Activated gamma-delta T cell treated with anti-CD3 and anti-CD28 coated beads, Interleukin-2, amount 50 U/mL, for 16 hours (primary cell): ENCODE results near the gene TPR.
A peak's percentile ranks its signal among the peaks of the same experiment; 100 is the strongest.
"Not testable (repeated sequence)": the region's sequence is repeated elsewhere in the genome, so short reads cannot be mapped to it uniquely, and the experiment has no call there.

ENCODE experiments used
- DNase-seq: peaks from one replicate; pipeline ENCODE4 v3.0.0-alpha.2; 2020; ENCODE audit warnings: low read depth

TPR gene

GRCh38 chr1:186375152-186375928, at the start of gene TPR, which contains the start of gene ODR4:
Gene TPR (minus strand): TSS chr1:186375253. CDS start chr1:186375028, 225 bp downstream.
Gene ODR4 (plus strand): TSS chr1:186375838. CDS start chr1:186379786, 3,948 bp downstream.
- peak; percentile 96 for DNase-seq

- no peak for DNase-seq
Measured at GRCh38 chr1:186424539-186424938, 49.5 kb upstream of the TPR start.

GRCh38 chr1:186421446-186421845, 46.4 kb upstream of the TPR start:
- no peak for DNase-seq

- no peak for DNase-seq
Measured at GRCh38 chr1:186420923-186421322, 45.9 kb upstream of the TPR start.

- no peak for DNase-seq
Measured at GRCh38 chr1:186420311-186420710, 45.3 kb upstream of the TPR start.

GRCh38 chr1:186418503-186418902, 43.5 kb upstream of the TPR start:
- no peak for DNase-seq

- DNase-seq, result no peak
Measured at GRCh38 chr1:186413319-186413718, 38.3 kb upstream of the TPR start.

DNA sequence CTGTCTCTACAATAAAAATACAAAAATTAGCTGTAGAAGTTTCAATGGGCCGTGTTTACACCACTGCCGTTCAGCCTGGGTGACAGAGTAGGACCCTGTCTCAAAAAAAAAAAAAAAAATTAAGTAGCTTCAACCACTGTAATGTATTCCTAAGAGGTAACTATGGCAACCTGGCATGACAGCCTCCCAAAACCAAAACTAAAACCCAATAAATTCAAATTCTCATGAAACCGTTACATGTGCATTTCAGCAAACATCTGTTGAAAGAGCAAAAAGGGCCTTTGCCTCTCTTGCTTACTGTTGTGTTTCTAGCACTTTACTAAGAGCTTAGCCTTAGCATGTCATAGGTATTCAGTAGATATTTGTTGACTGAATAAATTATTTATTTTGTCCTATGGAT, 34.0 kb upstream of the TPR start:
- DNase-seq, result no peak

DNA sequence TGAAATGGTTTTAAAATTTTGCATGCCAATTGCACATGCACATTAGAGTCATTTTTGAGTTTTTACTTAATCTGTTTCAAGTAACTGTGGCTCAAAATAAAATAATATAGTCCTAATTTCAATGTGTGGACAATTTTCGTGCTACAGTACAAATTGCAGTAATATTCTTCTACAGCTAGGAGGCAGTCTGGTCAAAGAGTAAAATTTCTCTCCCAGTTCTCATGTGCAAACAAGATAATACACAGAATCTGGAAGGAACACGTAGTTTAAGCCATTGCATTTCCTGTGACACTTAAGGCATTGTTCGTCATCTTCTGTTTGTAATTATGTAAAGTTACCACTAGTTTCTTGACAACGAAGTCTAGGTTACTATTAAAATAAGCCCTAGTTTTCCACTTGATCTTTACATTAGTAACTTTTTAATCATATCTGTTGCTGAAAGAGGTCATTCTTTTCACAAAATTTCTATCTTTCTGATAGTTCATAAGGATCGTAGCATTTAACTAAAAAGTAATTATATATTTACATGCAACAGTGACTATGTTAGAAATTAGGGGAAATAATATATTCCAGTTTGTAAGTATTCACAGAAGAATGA, 29.5 kb upstream of the TPR start:
- no peak for DNase-seq

DNA sequence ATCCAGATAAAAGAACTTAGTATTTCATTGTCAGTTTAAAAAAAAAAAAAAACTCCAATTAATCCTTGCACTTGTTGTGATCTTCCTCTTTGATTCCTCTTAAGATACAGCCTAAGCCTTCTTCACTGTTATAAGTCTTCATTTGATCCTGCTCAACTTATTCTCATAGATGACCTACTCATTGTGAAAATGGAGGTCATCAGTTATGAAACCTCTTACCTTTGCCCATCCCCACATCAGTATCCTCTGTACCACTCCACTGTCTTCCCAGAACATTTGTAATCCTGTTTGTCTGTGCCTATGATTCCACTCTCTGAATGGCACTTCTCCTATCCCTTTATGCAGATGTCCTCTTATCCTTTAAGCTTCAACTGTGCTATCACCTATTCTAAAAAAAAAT, 28.6 kb upstream of the TPR start:
- no peak for DNase-seq

DNA sequence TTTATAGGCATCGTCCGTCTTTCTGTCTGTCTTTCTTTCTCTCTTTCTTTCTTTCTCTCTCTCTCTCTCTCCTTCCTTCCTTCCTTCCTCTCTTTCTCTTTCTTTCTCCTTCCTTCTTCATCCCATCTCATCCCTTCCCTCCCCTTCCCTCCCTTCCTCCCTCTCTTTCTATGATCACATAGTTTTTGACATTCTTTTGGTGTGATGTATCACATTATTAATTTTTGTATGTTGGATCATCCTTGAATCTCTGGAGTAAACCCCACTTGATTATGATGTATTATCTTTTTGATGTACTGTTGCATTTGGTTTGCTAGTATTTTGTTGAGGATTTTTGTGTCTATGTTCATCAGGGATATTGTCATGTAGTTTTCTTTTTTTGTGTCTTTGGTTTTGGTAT, 26.4 kb upstream of the TPR start:
- not testable (repeated sequence) for DNase-seq

DNA sequence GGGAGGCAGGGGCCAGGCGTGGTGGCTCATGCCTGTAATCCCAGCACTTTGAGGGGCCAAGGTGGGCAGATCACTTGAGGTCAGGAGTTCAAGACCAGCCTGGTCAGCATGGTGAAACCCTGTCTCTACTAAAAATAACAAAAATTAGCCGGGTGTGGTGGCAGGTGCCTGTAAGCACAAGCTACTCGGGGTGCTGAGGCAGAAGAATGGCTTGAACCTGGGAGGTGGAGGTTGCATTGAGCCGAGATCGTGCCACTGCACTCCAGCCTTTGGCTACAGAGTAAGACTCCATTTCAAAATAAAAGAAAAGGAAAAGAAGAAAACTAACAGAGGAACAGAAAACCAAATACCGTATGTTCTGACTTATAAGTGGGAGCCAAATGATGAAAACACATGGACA, 17.7 kb upstream of the TPR start:
- DNase-seq, result not testable (repeated sequence)

DNA sequence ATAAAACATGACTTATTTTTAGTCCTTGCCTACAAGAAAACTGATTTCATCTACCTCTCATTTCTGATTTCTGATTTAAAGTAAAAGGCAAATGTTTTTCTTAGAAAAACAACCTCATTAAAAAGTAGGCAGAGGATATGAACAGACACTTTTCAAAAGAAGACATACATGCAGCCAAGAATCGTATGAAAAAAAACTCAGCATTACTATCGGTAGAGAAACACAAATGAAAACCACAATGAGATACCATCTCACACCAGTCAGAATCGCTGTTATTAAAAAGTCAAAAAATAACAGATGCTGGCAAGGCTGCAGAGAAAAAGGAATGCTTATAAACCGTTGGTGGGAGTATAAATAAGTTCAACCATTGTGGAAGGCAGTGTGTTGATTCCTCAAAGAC, 16.8 kb upstream of the TPR start:
- no peak for DNase-seq

GRCh38 chr1:186390925-186391324, 15.9 kb upstream of the TPR start:
- DNase-seq, result no peak

DNA sequence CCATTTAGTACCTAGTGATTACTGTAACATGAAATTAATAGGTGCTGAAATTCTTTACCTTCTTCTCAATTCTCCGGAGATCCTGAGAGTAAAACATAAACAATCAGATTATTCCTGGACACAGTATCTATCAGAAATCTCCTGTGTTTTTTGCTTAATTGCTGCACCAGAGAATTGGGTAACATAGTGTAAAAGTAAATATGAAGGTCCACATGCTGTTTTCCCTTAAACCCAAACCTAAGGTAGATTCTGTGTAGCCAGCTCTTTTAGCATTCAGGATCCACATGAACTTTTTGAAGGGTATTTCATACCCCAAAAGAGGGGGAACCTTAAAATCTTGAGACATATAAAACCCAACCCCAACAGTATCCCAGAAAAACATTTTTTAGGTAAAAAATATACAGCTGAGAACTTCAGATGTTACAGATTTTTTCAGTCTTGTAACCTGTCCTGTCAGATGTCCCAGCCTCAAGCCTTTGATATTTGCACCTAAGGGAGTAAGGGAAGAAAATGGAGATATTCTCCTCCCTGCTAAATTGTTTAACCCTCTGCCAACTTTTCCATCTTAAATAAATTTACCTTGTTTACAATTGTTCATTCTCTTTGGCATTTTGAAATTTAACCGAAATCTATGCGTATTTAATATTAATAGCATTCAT, 11.8 kb upstream of the TPR start:
- no peak for DNase-seq

DNA sequence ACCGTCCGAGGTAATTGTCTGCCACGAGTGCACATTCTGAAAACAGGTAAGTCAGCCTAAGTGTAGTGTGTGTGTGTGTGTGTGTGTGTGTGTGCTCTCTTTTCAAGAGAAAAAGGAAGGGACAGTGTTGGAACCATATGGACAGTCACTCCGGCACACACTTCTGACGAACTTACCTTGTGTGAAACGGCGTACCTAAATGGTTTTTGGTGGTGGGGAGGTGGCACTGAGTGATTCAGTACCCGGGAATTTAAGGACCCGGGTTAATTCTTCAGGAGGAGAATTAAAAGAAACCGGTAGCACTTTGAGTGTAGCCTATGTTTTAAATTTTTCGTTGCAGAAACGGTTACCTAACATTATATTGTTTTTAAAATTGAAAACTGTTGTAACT, 871 bp upstream of the TPR start:
- no peak for DNase-seq

GRCh38 chr1:186374303-186375151, 526 bp downstream of the TPR start:
- DNase-seq, result peak; percentile 2

GRCh38 chr1:186347837-186348691, 27.0 kb downstream of the TPR start:
- not testable (repeated sequence) for DNase-seq

DNA sequence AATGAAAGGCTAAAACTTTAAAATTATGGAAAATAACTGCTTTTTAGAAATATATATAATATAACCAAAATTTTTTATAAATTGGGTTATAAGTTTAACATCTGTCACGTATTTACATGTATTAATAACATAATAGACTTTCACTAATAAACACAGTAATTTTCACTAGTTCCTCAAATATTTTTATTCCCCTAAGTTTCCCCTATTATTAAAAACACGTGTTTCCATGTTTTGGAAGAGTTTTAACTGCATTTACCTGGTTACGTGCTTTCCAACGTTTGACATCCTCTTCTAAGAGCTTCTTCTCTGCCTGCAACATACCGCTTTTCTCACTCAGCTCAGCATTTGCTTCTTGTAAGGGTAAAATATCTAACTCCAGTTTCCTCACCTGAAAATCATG, 34.3 kb downstream of the TPR start:
- DNase-seq, result no peak

DNA sequence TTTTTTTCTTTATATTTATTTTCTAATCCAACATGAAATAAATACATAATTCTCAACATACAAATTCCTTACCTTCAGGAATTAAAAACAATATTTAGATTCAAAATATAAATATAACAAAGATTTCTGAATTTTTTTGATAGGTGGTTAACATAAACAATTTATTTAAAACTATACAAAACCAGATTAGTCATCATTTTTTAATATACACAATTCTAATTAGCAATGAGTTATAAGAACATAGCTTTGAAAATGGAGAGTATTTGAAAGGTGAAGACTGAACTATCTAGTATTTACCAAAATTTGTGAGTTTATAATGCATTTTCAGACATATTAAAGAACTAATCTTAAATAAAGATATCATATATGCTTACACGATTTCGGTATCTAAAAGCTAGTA, 37.5 kb downstream of the TPR start:
- no peak for DNase-seq

GRCh38 chr1:186330758-186331157, 44.3 kb downstream of the TPR start:
- DNase-seq, result no peak
